ENCODE results near the gene SLC9A3. TPM values are rescaled to one million over a fixed set of nuclear protein-coding genes. Genes with fewer than 3 reads are reported as not detected.
"Not testable (repeated sequence)": the region's sequence is repeated elsewhere in the genome, so short reads cannot be mapped to it uniquely, and the experiment has no call there.

Gene SLC9A3
- total RNA-seq, 1 donor from 2014 or later, result 1.6 TPM

DNA sequence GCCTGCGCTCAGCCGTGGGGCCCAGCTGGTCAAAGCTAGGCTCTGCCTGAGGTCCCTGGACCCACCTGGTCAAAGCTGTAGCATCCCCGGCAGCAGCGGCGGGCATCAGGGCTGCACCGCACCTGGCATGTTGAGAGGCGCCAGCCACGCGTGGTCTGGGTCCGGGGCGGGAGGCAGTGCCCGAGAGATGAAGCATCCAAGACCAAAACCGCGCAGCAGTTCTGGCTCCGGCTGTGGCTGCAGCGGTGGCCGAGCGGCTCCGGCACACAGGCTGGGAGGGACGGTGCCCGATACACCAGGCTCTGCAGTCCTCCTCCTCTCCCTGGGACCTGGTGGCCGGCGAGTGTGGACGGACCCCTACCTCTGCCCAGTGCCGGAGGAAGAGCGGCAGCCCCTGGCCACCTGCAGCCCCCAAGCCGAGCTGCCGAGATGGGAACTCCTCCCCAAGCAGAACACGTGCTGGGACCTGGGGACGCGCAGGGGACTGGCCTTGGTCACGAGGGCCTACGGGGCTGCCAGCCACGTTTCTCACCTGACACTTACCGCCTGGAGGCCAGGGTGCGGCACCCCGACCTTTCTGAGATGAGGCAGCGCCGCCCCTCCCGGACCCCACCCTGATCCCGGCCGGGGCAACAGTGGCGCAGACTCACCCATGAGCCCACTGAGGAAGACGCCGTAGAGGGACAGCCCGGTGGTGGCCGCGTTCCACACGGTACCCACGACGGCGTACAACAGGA is 33.0 kb downstream of the SLC9A3 start:
- H3K4me3 ChIP-seq (ENCODE audit: low read length in 3 of 3), result no peak overlapping the region
- H3K27ac ChIP-seq (ENCODE audit: low read depth, low read length), result no peak overlapping the region
- H3K9ac ChIP-seq (ENCODE audit: low read depth in 1 of 3, low read length in 3 of 3), result no peak overlapping the region
- H3K4me1 ChIP-seq (ENCODE audit: control insufficient read depth in 3 of 3, insufficient read depth in 3 of 3, low read length in 3 of 3), result peaks cover 0 to 2% (median 0%) of the 10 kb centered on the region in 3 donors
- H3K36me3 ChIP-seq (ENCODE audit: control insufficient read depth in 3 of 3, insufficient read depth in 3 of 3, low read length in 3 of 3), result no peaks in the 10 kb centered on the region
- peaks cover 42 to 67% (median 52%) of the 10 kb centered on the region in 3 donors for H3K27me3 ChIP-seq (ENCODE audit: control insufficient read depth in 3 of 3, insufficient read depth in 3 of 3, low read length in 3 of 3)
- H3K9me3 ChIP-seq (ENCODE audit: control insufficient read depth in 3 of 3, low read length in 3 of 3), result no peaks in the 10 kb centered on the region

DNA sequence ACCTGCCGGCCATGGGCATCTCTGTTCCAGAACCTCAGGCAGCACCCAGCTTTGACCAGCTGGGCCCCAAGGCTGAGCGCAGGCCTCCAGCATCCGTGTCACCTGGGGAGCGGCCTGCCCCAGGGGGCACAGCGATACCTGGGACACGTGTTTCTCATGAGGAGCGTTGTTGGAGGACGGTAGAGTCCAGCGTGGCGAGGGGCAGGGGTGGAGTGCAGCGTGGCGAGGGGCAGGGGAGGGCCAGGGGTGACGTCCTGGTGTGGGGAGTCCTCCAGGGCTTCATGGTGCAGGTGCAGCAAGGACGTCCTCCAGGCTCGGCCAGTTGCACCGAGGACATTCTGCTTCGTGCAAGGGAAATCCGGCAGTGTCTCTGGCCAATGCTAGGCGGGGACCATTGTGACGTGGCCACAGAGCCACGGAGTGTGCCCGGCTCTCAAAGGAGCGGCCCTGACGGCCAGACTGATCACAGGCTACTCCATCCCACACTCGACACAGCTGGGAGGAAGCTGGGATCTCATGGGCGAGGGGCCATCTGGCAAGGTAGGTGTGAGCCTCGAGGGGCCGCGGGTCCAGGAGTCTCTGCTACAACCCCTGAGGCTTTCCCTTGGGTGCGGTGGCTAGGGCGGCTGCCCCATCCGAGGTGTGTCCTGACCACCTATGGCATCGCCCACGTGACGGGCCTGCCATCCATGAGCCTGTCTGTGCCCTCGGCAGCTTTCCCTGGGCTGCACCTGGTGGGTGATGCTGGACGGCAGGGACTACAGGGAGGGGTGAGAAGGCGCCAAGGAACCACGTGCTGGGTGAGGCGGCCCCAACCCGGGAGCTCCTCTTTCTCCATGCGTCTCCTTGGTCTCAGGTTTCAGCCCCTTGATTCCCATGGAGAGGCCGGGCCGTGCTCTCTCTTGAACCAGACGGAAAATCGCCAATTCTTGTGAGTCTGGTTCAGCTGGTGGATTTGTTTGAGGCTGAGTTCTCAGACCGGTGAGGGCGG is 33.8 kb downstream of the SLC9A3 start:
- Histone ChIP-seq H3K4me3 (ENCODE audit: low read length in 3 of 3) (no peak overlapping the region), H3K9ac (ENCODE audit: low read depth in 1 of 3, low read length in 3 of 3) (no peak overlapping the region), H3K4me1 (ENCODE audit: control insufficient read depth in 3 of 3, insufficient read depth in 3 of 3, low read length in 3 of 3) (peaks cover 0 to 2% (median 0%) of the 10 kb centered on the region in 3 donors), H3K36me3 (ENCODE audit: control insufficient read depth in 3 of 3, insufficient read depth in 3 of 3, low read length in 3 of 3) (no peaks in the 10 kb centered on the region), H3K27ac (ENCODE audit: low read depth, low read length) (no peak overlapping the region), H3K9me3 (ENCODE audit: control insufficient read depth in 3 of 3, low read length in 3 of 3) (no peaks in the 10 kb centered on the region), H3K27me3 (ENCODE audit: control insufficient read depth in 3 of 3, insufficient read depth in 3 of 3, low read length in 3 of 3) (peaks cover 43 to 68% (median 55%) of the 10 kb centered on the region in 3 donors)

DNA sequence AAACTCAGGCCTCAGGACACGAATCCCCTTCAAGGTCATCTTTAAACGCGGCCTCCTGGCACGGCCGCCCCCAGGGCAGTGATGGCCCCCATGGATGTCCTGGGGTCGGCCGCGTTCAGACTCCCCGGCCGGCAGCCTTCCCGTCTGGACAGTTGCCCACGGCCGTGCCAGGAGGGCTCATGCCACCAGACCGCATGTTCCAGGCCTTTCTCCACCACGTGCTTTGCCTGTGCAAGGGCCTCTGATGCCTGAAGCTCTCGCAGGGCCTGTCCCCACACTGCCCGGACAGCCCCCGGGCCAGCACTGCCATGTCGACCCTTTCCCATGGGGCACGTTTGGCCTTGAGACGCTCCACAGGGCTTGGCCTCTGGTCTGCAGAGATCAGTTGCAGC is 34.6 kb downstream of the SLC9A3 start:
- H3K27me3 ChIP-seq (ENCODE audit: control insufficient read depth in 3 of 3, insufficient read depth in 3 of 3, low read length in 3 of 3), result peaks cover 44 to 71% (median 61%) of the 10 kb centered on the region in 3 donors
- H3K4me3 ChIP-seq (ENCODE audit: low read length in 3 of 3), result no peak overlapping the region
- no peak overlapping the region for H3K9ac ChIP-seq (ENCODE audit: low read depth in 1 of 3, low read length in 3 of 3)
- no peaks in the 10 kb centered on the region for H3K36me3 ChIP-seq (ENCODE audit: control insufficient read depth in 3 of 3, insufficient read depth in 3 of 3, low read length in 3 of 3)
- H3K27ac ChIP-seq (ENCODE audit: low read depth, low read length), result no peak overlapping the region
- peaks cover 0 to 2% (median 0%) of the 10 kb centered on the region in 3 donors for H3K4me1 ChIP-seq (ENCODE audit: control insufficient read depth in 3 of 3, insufficient read depth in 3 of 3, low read length in 3 of 3)
- H3K9me3 ChIP-seq (ENCODE audit: control insufficient read depth in 3 of 3, low read length in 3 of 3), result no peaks in the 10 kb centered on the region

- H3K4me1 ChIP-seq (ENCODE audit: control insufficient read depth in 3 of 3, insufficient read depth in 3 of 3, low read length in 3 of 3), result peaks cover 0 to 2% (median 0%) of the 10 kb centered on the region in 3 donors
- H3K9ac ChIP-seq (ENCODE audit: low read depth in 1 of 3, low read length in 3 of 3), result no peak overlapping the region
- H3K36me3 ChIP-seq (ENCODE audit: control insufficient read depth in 3 of 3, insufficient read depth in 3 of 3, low read length in 3 of 3), result no peaks in the 10 kb centered on the region
- peaks cover 42 to 70% (median 61%) of the 10 kb centered on the region in 3 donors for H3K27me3 ChIP-seq (ENCODE audit: control insufficient read depth in 3 of 3, insufficient read depth in 3 of 3, low read length in 3 of 3)
- no peak overlapping the region for H3K27ac ChIP-seq (ENCODE audit: low read depth, low read length)
- H3K9me3 ChIP-seq (ENCODE audit: control insufficient read depth in 3 of 3, low read length in 3 of 3), result no peaks in the 10 kb centered on the region
- no peak overlapping the region for H3K4me3 ChIP-seq (ENCODE audit: low read length in 3 of 3)
Measured at GRCh38 chr5:488744-489688, 35.2 kb downstream of the SLC9A3 start.

GRCh38 chr5:488241-488640 is 36.0 kb downstream of the SLC9A3 start:
- no peak overlapping the region for H3K4me3 ChIP-seq (ENCODE audit: low read length in 3 of 3)
- H3K36me3 ChIP-seq (ENCODE audit: control insufficient read depth in 3 of 3, insufficient read depth in 3 of 3, low read length in 3 of 3), result no peaks in the 10 kb centered on the region
- no peak overlapping the region for H3K9ac ChIP-seq (ENCODE audit: low read depth in 1 of 3, low read length in 3 of 3)
- H3K9me3 ChIP-seq (ENCODE audit: control insufficient read depth in 3 of 3, low read length in 3 of 3), result no peaks in the 10 kb centered on the region
- peaks cover 0 to 2% (median 0%) of the 10 kb centered on the region in 3 donors for H3K4me1 ChIP-seq (ENCODE audit: control insufficient read depth in 3 of 3, insufficient read depth in 3 of 3, low read length in 3 of 3)
- H3K27ac ChIP-seq (ENCODE audit: low read depth, low read length), result no peak overlapping the region
- peaks cover 37 to 70% (median 57%) of the 10 kb centered on the region in 3 donors for H3K27me3 ChIP-seq (ENCODE audit: control insufficient read depth in 3 of 3, insufficient read depth in 3 of 3, low read length in 3 of 3)

DNA sequence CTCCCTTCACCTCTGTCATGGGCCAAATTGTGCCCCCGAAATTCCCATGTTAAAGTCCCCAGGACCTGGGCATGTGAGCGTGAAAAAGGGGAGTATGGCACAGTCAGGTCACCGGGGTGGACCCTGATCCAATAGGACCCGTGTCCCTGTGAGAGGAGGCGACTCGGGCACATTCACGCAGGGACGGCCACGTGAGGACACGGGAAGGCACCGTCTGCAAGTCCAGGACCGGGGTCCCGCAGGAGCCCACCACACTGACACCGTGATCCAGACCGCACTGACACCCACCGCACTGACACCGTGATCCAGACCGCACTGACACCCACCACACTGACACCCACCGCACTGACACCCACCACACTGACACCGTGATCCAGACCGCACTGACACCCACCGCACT is 37.7 kb downstream of the SLC9A3 start:
- H3K9ac ChIP-seq (ENCODE audit: low read depth in 1 of 3, low read length in 3 of 3); H3K4me1 ChIP-seq (ENCODE audit: control insufficient read depth in 3 of 3, insufficient read depth in 3 of 3, low read length in 3 of 3); H3K4me3 ChIP-seq (ENCODE audit: low read length in 3 of 3); H3K36me3 ChIP-seq (ENCODE audit: control insufficient read depth in 3 of 3, insufficient read depth in 3 of 3, low read length in 3 of 3); H3K9me3 ChIP-seq (ENCODE audit: control insufficient read depth in 3 of 3, low read length in 3 of 3); H3K27ac ChIP-seq (ENCODE audit: low read depth, low read length): not testable (repeated sequence)
- peaks cover 35 to 71% (median 51%) of the 10 kb centered on the region in 3 donors for H3K27me3 ChIP-seq (ENCODE audit: control insufficient read depth in 3 of 3, insufficient read depth in 3 of 3, low read length in 3 of 3)

DNA sequence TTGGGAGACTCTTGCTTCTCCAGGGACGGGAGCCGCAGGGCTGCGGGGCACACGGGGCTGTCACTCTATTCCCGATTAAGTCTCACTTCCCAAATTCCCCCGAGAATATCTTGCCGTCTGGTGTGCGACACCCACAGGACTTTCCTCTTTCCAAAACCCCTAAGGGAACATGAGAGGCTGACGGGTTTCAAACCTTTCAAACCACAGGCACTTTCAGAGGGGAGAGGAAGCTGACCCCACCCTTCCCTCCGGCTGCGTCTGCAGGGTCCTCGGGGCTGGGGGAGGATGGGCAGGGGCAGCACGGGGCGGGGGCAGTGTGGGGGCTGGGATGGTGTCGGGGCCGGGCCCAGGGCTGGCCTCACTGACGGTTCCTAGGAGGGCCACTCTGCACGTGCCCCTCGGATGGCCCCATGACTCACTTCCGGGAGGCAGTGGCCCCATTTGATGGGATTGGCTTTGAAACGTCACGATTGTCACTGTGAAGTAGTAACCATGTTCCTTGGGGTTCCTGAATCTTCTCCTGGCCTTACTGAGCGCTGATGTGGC is 38.2 kb downstream of the SLC9A3 start:
- H3K27me3 ChIP-seq (ENCODE audit: control insufficient read depth in 3 of 3, insufficient read depth in 3 of 3, low read length in 3 of 3), result peaks cover 38 to 70% (median 49%) of the 10 kb centered on the region in 3 donors
- no peak overlapping the region for H3K27ac ChIP-seq (ENCODE audit: low read depth, low read length)
- H3K9ac ChIP-seq (ENCODE audit: low read depth in 1 of 3, low read length in 3 of 3), result no peak overlapping the region
- no peaks in the 10 kb centered on the region for H3K9me3 ChIP-seq (ENCODE audit: control insufficient read depth in 3 of 3, low read length in 3 of 3)
- H3K4me1 ChIP-seq (ENCODE audit: control insufficient read depth in 3 of 3, insufficient read depth in 3 of 3, low read length in 3 of 3), result peaks cover 0 to 2% (median 0%) of the 10 kb centered on the region in 3 donors
- no peaks in the 10 kb centered on the region for H3K36me3 ChIP-seq (ENCODE audit: control insufficient read depth in 3 of 3, insufficient read depth in 3 of 3, low read length in 3 of 3)
- H3K4me3 ChIP-seq (ENCODE audit: low read length in 3 of 3), result no peak overlapping the region

- Histone ChIP-seq H3K27ac (ENCODE audit: low read depth, low read length) (no peak overlapping the region), H3K27me3 (ENCODE audit: control insufficient read depth in 3 of 3, insufficient read depth in 3 of 3, low read length in 3 of 3) (peaks cover 38 to 70% (median 51%) of the 10 kb centered on the region in 3 donors), H3K4me1 (ENCODE audit: control insufficient read depth in 3 of 3, insufficient read depth in 3 of 3, low read length in 3 of 3) (peaks cover 0 to 2% (median 0%) of the 10 kb centered on the region in 3 donors), H3K9ac (ENCODE audit: low read depth in 1 of 3, low read length in 3 of 3) (no peak overlapping the region), H3K4me3 (ENCODE audit: low read length in 3 of 3) (no peak overlapping the region), H3K36me3 (ENCODE audit: control insufficient read depth in 3 of 3, insufficient read depth in 3 of 3, low read length in 3 of 3) (no peaks in the 10 kb centered on the region), H3K9me3 (ENCODE audit: control insufficient read depth in 3 of 3, low read length in 3 of 3) (no peaks in the 10 kb centered on the region)
Measured at GRCh38 chr5:485113-485945, 38.9 kb downstream of the SLC9A3 start.

All from skeletal muscle tissue (tissue), 4 donors.